K562 (cell line): ENCODE results near the gene CLPSL1. TPM values are rescaled to one million over a fixed set of nuclear protein-coding genes. Genes with fewer than 3 reads are reported as not detected.
A peak's percentile ranks its signal among the peaks of the same experiment; 100 is the strongest.

ENCODE experiments used
- ATAC-seq: fragments of 200-7000 bp; cut with Tn5 transposase; 3 replicates; pipeline ENCODE4 v1.9.1; 2020; ENCODE audit warnings: moderate library complexity
- BruUV-seq: library from RNA; stranded (reverse); fragments of 400-500 nt; replicated peaks from 2 replicates; lab custom pipeline; 2021; lab: Mats Ljungman, UMichigan
- CTCF ChIA-PET: fragments of 300-600 bp; formaldehyde crosslinking; extraction: SDS; loops from one replicate; lab custom pipeline; 2021; ENCODE audit warnings: low intra/inter-chr PET ratio; lab: Yijun Ruan, JAX
- POLR2A ChIA-PET: fragments of 300-600, 350-650 bp; sonication (Branson Sonifier 250); formaldehyde crosslinking; extraction: SDS; loops from one replicate; lab custom pipeline; 2021; ENCODE audit warnings: antibody characterized with exemption, inconsistent platforms; lab: Yijun Ruan, JAX
- DNase-seq, 4 experiments: peaks; one replicate each; pipeline versions ENCODE4 v3.0.0 to v3.0.0-alpha.2; 2011 to 2018; ENCODE audit warnings: low spot score in 3 of 4, mixed read lengths in 3 of 4; ENCODE audit errors: extremely low read depth in 1 of 4
- FAIRE-seq: peaks from 2 replicates; lab custom pipeline; 2011; peaks lifted over from hg19 to GRCh38; lab: Jason Lieb, UNC
- H2AFZ ChIP-seq: 2 replicates; pipeline ENCODE4 v1.6.0; 2011; ENCODE audit warnings: low read depth, low read length, control low read depth, inconsistent platforms
- H3K27ac ChIP-seq: fragments of 200-600 bp; 3 replicates; pipeline ENCODE4 v1.8.0; 2011; ENCODE audit warnings: low read depth, mild to moderate bottlenecking, control low read depth, inconsistent platforms, low read length, moderate library complexity, mixed read lengths; ENCODE audit errors: extremely low read depth
- H3K27me3 ChIP-seq, 2 experiments: fragments of 300-600 bp in 1 of 2; 2 replicates in 1 of 2; 3 replicates in 1 of 2; pipeline versions ENCODE4 v1.6.0 to v1.8.0; 2011; ENCODE audit warnings: inconsistent platforms in 2 of 2, low read length in 2 of 2, mild to moderate bottlenecking in 1 of 2, mixed read lengths in 1 of 2, moderate library complexity in 1 of 2; ENCODE audit not compliant: control insufficient read depth in 2 of 2, insufficient read depth in 2 of 2
- H3K36me3 ChIP-seq: fragments of 300-600 bp; 3 replicates; pipeline ENCODE4 v1.8.0; 2011; ENCODE audit warnings: mild to moderate bottlenecking, low read length, inconsistent platforms; ENCODE audit not compliant: control insufficient read depth, insufficient read depth
- H3K4me1 ChIP-seq, 2 experiments: fragments of 200-600 bp in 1 of 2; replicated peaks in 1 of 2; 2 replicates in 1 of 2; 3 replicates in 1 of 2; pipeline versions ENCODE4 v1.5.1 to v1.8.0; 2011; ENCODE audit warnings: inconsistent platforms in 2 of 2, low read length in 2 of 2, mild to moderate bottlenecking in 1 of 2, mixed read lengths in 1 of 2, moderate library complexity in 1 of 2; ENCODE audit not compliant: control insufficient read depth in 2 of 2, insufficient read depth in 2 of 2
- H3K4me2 ChIP-seq: 2 replicates; pipeline ENCODE4 v1.6.1; 2011; ENCODE audit warnings: low read length, control low read depth, inconsistent platforms, mixed read lengths; ENCODE audit not compliant: insufficient read depth
- H3K4me3 ChIP-seq: fragments of 200-600 bp; sonication (generic), shearing (Covaris generic); 2 replicates; pipeline ENCODE4 v1.5.1; 2016; ENCODE audit warnings: control low read depth, inconsistent platforms
- H3K79me2 ChIP-seq: fragments of 200-600 bp; 3 replicates; pipeline ENCODE4 v1.8.0; 2011; ENCODE audit warnings: low read length, inconsistent platforms; ENCODE audit not compliant: control insufficient read depth, insufficient read depth
- H3K9ac ChIP-seq, 2 experiments: 2 replicates each; pipeline versions ENCODE4 v1.6.0 to v1.6.1; 2011; ENCODE audit warnings: low read depth in 2 of 2, low read length in 2 of 2, control low read depth in 1 of 2, inconsistent platforms in 1 of 2, mild to moderate bottlenecking in 1 of 2, mixed read lengths in 1 of 2; ENCODE audit not compliant: insufficient read depth in 1 of 2
- H3K9me1 ChIP-seq: one replicate; pipeline ENCODE4 v1.6.0; 2011; ENCODE audit warnings: inconsistent platforms, mild to moderate bottlenecking, low read length, moderate library complexity; ENCODE audit not compliant: control insufficient read depth, insufficient read depth
- H3K9me3 ChIP-seq: replicated peaks from 2 replicates; pipeline ENCODE4 v1.5.1; 2011; ENCODE audit warnings: low read depth, low read length, inconsistent platforms; ENCODE audit not compliant: control insufficient read depth, insufficient read depth
- H4K20me1 ChIP-seq: replicated peaks from 2 replicates; pipeline ENCODE4 v1.6.1; 2011; ENCODE audit warnings: low read length, inconsistent platforms, mixed read lengths; ENCODE audit not compliant: control insufficient read depth, insufficient read depth
- FOXP4 ChIP-seq: sonication (generic); formaldehyde crosslinking; IDR thresholded peaks from 2 replicates; pipeline ENCODE4 v1.8.0; 2022; ENCODE audit warnings: mild to moderate bottlenecking, missing genetic modification reagents, borderline replicate concordance
- HES1 ChIP-seq: fragments of 450-650 bp; IDR thresholded peaks from 2 replicates; pipeline ENCODE4 v1.6.1; 2016; ENCODE audit warnings: low read depth, mild to moderate bottlenecking, moderate library complexity
- L3MBTL2 ChIP-seq: fragments of 450-650 bp; IDR thresholded peaks from 2 replicates; pipeline ENCODE4 v1.6.1; 2016; ENCODE audit warnings: mild to moderate bottlenecking, moderate library complexity
- NFXL1 ChIP-seq: fragments of 450-650 bp; formaldehyde crosslinking; IDR thresholded peaks from 2 replicates; pipeline ENCODE4 v1.4.0; 2021; ENCODE audit warnings: mild to moderate bottlenecking
- NKRF ChIP-seq: fragments of 450-650 bp; IDR thresholded peaks from 2 replicates; pipeline ENCODE4 v1.6.1; 2016; ENCODE audit warnings: borderline replicate concordance
- OTX1 ChIP-seq: fragments of 450-650 bp; formaldehyde crosslinking; IDR thresholded peaks from 2 replicates; pipeline ENCODE4 v1.4.0; 2022; ENCODE audit warnings: mild to moderate bottlenecking
- U2AF1 ChIP-seq: fragments of 200-400 bp; formaldehyde crosslinking; optimal IDR thresholded peaks from 2 replicates; pipeline ENCODE3; 2017; ENCODE audit warnings: mild to moderate bottlenecking, low read depth, low read length, moderate library complexity
- ZNF263 ChIP-seq: sonication (generic); formaldehyde crosslinking; IDR thresholded peaks from 2 replicates; pipeline ENCODE4 v1.8.0; 2022; ENCODE audit warnings: mild to moderate bottlenecking, missing genetic modification reagents, borderline replicate concordance
- ZNF592 ChIP-seq: fragments of 450-650 bp; IDR thresholded peaks from 2 replicates; pipeline ENCODE4 v1.6.1; 2017; ENCODE audit warnings: antibody characterized with exemption, mild to moderate bottlenecking
- WGBS: fragments of 100-300 bp; shearing (Covaris generic); methylation state at CpG from one replicate; pipeline ENCODE4 v1.1.6; 2016; ENCODE audit warnings: low coverage, mixed read lengths; ENCODE audit not compliant: insufficient coverage; ENCODE audit errors: missing lambda C conversion rate; 5-methylcytosine and 5-hydroxymethylcytosine counted together
- in situ Hi-C: fragments of 300-500 bp; cut with MboI; formaldehyde crosslinking; loops from 4 replicates; pipeline ENCODE4 v1.15.0; 2018; ENCODE audit warnings: inconsistent platforms, mixed read lengths
- intact Hi-C: fragments of 100-400 bp; cut with micrococcal nuclease; formaldehyde crosslinking; loops from 2 replicates; pipeline ENCODE4 v1.14.2; 2022
- polyA plus RNA-seq, 8 experiments: library from polyadenylated mRNA; depleted of rRNA in 4 of 8; stranded (reverse) in 5 of 8; unstranded in 3 of 8; fragments of >200 nt; fragmentation: Nextera tagmentation in 2 of 8; fragmentation: Illumina TruSeq in 1 of 8; extraction: Ambion mirVana in 2 of 8; extraction: Trizol in 1 of 8; gene quantifications; 2 replicates each; pipeline versions ENCODE4 v1.2.1 to v1.2.3, GENCODE V29; 2011 to 2014; ENCODE audit warnings: inconsistent platforms in 1 of 8, missing spikeins in 1 of 8
- total RNA-seq, 7 experiments: library from RNA; depleted of rRNA in 6 of 7; stranded (reverse); fragments of >200 nt in 6 of 7; fragmentation: Illumina TruSeq in 2 of 7; extraction: Trizol in 2 of 7; gene quantifications; 2 replicates each; pipeline versions ENCODE4 v1.2.1 to v1.2.3, GENCODE V29; 2011 to 2021; ENCODE audit warnings: low replicate concordance in 1 of 7

The CLPSL1 gene
- total and polyA plus RNA-seq, 9 of the 15 experiments (the other 6 are each of a cell fraction or from before 2014, with no cell fraction given): not detected

GRCh38 chr6:35786810-35787209, 6.0 kb downstream of the CLPSL1 start (continued):
- no peak for TF ChIP-seq NKRF

GRCh38 chr6:35787266-35788218, 6.7 kb downstream of the CLPSL1 start:
- Histone ChIP-seq H3K4me3 (no peak overlapping the region), H3K27me3 (peaks cover 52 to 55% of the 10 kb centered on the region in 2 experiments), H3K9me3 (no peaks in the 10 kb centered on the region), H3K79me2 (no peaks in the 10 kb centered on the region), H3K9ac (no peak overlapping the region), H3K4me2 (no peak overlapping the region), H3K27ac (no peak overlapping the region), H3K4me1 (peaks cover 0 to 6% of the 10 kb centered on the region in 2 experiments; a peak in 3 of 5 replicates), H4K20me1 (no peaks in the 10 kb centered on the region; the same call in 1 of the 2 replicates), H3K9me1 (no peaks in the 10 kb centered on the region), H3K36me3 (no peaks in the 10 kb centered on the region), H2AFZ (no peak overlapping the region)
- peak in 3 of 4 experiments; percentile 18 to 27 (median 21) for DNase-seq
- ATAC-seq: peak; percentile 41
- 4% methylated on average over 13 of the region's 13 CpGs for WGBS
- CTCF ChIA-PET: no interaction called here
- BruUV-seq: no TSS peak
- in situ Hi-C loops: no loop called here
- POLR2A ChIA-PET: interaction anchor here (0.8 to 3.6 kb wide), 5 partner anchors 10 to 62 kb away, joined by 3 to 48 read pairs (median 5); partner anchors contain the start of genes CLPS and LHFPL5
- no peak for FAIRE-seq
- intact Hi-C loops: loop anchor here (1.0 kb wide), 1 partner anchor 11 kb away; no protein-coding TSS in a partner anchor
- TF ChIP-seq ZNF263 (CRISPR knock-in tag) (peak; percentile 77; the same call in 1 of the 2 replicates), U2AF1 (no peak), FOXP4 (CRISPR knock-in tag) (no peak), NFXL1 (CRISPR knock-in tag) (no peak), ZNF592 (no peak), L3MBTL2 (no peak), OTX1 (CRISPR knock-in tag) (no peak), HES1 (no peak)
